HepG2 (cell line): ENCODE measurements around the gene TTC31. TPM values are rescaled to one million over a fixed set of nuclear protein-coding genes. Genes with fewer than 3 reads are reported as not detected.
A peak's percentile ranks its signal among the peaks of the same experiment; 100 is the strongest.

Source experiments
- AKNA ChIP-seq: sonication (generic); formaldehyde crosslinking; IDR thresholded peaks from 2 replicates; pipeline ENCODE4 v1.4.0; 2020; ENCODE audit warnings: missing genetic modification reagents, borderline replicate concordance
- ARHGAP35 ChIP-seq: sonication (generic); formaldehyde crosslinking; IDR thresholded peaks from 2 replicates; pipeline ENCODE4 v1.9.0; 2022; ENCODE audit warnings: mild to moderate bottlenecking, inconsistent platforms, moderate library complexity, missing genetic modification reagents, borderline replicate concordance
- CC2D1A ChIP-seq: sonication (generic); formaldehyde crosslinking; IDR thresholded peaks from 2 replicates; pipeline ENCODE4 v1.8.1; 2023; ENCODE audit warnings: mild to moderate bottlenecking, missing genetic modification reagents
- CCDC6 ChIP-seq: sonication (generic); formaldehyde crosslinking; IDR thresholded peaks from 2 replicates; pipeline ENCODE4 v1.8.1; 2022; ENCODE audit warnings: mild to moderate bottlenecking, missing genetic modification reagents, moderate library complexity
- JUN ChIP-seq: sonication (generic); formaldehyde crosslinking; IDR thresholded peaks from 2 replicates; pipeline ENCODE4 v1.4.0; 2020; ENCODE audit warnings: mild to moderate bottlenecking, missing genetic modification reagents
- MATR3 ChIP-seq: sonication (generic); formaldehyde crosslinking; IDR thresholded peaks from 2 replicates; pipeline ENCODE4 v1.4.0; 2020; ENCODE audit warnings: missing genetic modification reagents
- MTF1 ChIP-seq: sonication (generic); formaldehyde crosslinking; IDR thresholded peaks from 2 replicates; pipeline ENCODE4 v1.5.0; 2020; ENCODE audit warnings: missing genetic modification reagents
- PBX3 ChIP-seq: sonication (generic); formaldehyde crosslinking; IDR thresholded peaks from 2 replicates; pipeline ENCODE4 v1.8.1; 2023; ENCODE audit warnings: missing genetic modification reagents, inconsistent platforms, borderline replicate concordance
- RAD51 ChIP-seq: fragments of 450-650 bp; IDR thresholded peaks from 2 replicates; pipeline ENCODE4 v1.6.1; 2016; ENCODE audit warnings: borderline replicate concordance
- TEAD3 ChIP-seq: optimal IDR thresholded peaks from 2 replicates; pipeline ENCODE3; 2016; ENCODE audit warnings: borderline replicate concordance
- THAP11 ChIP-seq: IDR thresholded peaks from 2 replicates; pipeline ENCODE4 v1.6.1; 2016; ENCODE audit warnings: missing biosample characterization, missing genetic modification reagents
- XRCC5 ChIP-seq: fragments of 200-400 bp; formaldehyde crosslinking; optimal IDR thresholded peaks from 2 replicates; pipeline ENCODE3; 2017; ENCODE audit warnings: mild to moderate bottlenecking, low read length
- ZFP90 ChIP-seq: sonication (generic); formaldehyde crosslinking; IDR thresholded peaks from 2 replicates; pipeline ENCODE4 v1.8.0; 2022; ENCODE audit warnings: missing genetic modification reagents, mild to moderate bottlenecking, inconsistent platforms, borderline replicate concordance
- ZFX ChIP-seq: sonication (generic); formaldehyde crosslinking; IDR thresholded peaks from 2 replicates; pipeline ENCODE4 v1.4.0; 2020; ENCODE audit warnings: mild to moderate bottlenecking, low read depth, missing genetic modification reagents, moderate library complexity
- ZIK1 ChIP-seq: sonication (generic); formaldehyde crosslinking; IDR thresholded peaks from 2 replicates; pipeline ENCODE4 v1.5.0; 2020; ENCODE audit warnings: mild to moderate bottlenecking, low read depth, missing genetic modification reagents, borderline replicate concordance
- ZNF382 ChIP-seq: sonication (generic); formaldehyde crosslinking; IDR thresholded peaks from 2 replicates; pipeline ENCODE4 v1.5.0; 2020; ENCODE audit warnings: missing genetic modification reagents, mild to moderate bottlenecking, borderline replicate concordance
- ZNF431 ChIP-seq: sonication (generic); formaldehyde crosslinking; IDR thresholded peaks from 2 replicates; pipeline ENCODE4 v1.9.0; 2022; ENCODE audit warnings: missing genetic modification reagents, low read depth, mild to moderate bottlenecking, borderline replicate concordance
- ZNF496 ChIP-seq: sonication (generic); formaldehyde crosslinking; IDR thresholded peaks from 2 replicates; pipeline ENCODE4 v1.8.1; 2023; ENCODE audit warnings: mild to moderate bottlenecking, moderate library complexity, missing genetic modification reagents; ENCODE audit not compliant: insufficient replicate concordance
- ZNF770 ChIP-seq: sonication (generic); formaldehyde crosslinking; IDR thresholded peaks from 2 replicates; pipeline ENCODE4 v1.5.0; 2020; ENCODE audit warnings: mild to moderate bottlenecking, missing genetic modification reagents
- ZNF788 ChIP-seq: sonication (generic); formaldehyde crosslinking; IDR thresholded peaks from 2 replicates; pipeline ENCODE4 v1.5.0; 2020; ENCODE audit warnings: mild to moderate bottlenecking, missing genetic modification reagents, borderline replicate concordance
- ZNF839 ChIP-seq: sonication (generic); formaldehyde crosslinking; IDR thresholded peaks from 2 replicates; pipeline ENCODE4 v1.4.0; 2020; ENCODE audit warnings: missing genetic modification reagents, mild to moderate bottlenecking, borderline replicate concordance
- polyA plus RNA-seq, 8 experiments: library from polyadenylated mRNA; depleted of rRNA in 3 of 8; stranded (reverse) in 7 of 8; unstranded in 1 of 8; fragments of >200 nt; fragmentation: Illumina TruSeq in 4 of 8; extraction: Trizol in 4 of 8; gene quantifications; 2 replicates each; pipeline versions ENCODE4 v1.2.1 to v1.2.3, GENCODE V29; 2011 to 2016; ENCODE audit warnings: low read depth in 4 of 8, missing spikeins in 1 of 8, mixed read lengths in 1 of 8; ENCODE audit not compliant: insufficient read depth in 1 of 8
- total RNA-seq, 5 experiments: library from RNA; depleted of rRNA; stranded (reverse); fragments of >200 nt; fragmentation: Illumina TruSeq; extraction: Trizol; gene quantifications; 2 replicates each; pipeline ENCODE4 v1.2.3, GENCODE V29; 2016; ENCODE audit warnings: low read depth in 1 of 5

The TTC31 gene
- total and polyA plus RNA-seq, 2 of the 13 experiments (the other 11 are each of a cell fraction or from before 2014, with no cell fraction given) = 28.3 to 39.5 TPM

- TF ChIP-seq TEAD3 (CRISPR knock-in tag) = peak; percentile 85
- TF ChIP-seq CCDC6 (CRISPR knock-in tag) = no peak
- TF ChIP-seq ZNF496 = no peak
- TF ChIP-seq MTF1 (CRISPR knock-in tag) = no peak
- no peak for TF ChIP-seq PBX3
- 0 out of 2 replicates have a peak, but pooled peaks have one; percentile 64 for TF ChIP-seq JUN (CRISPR knock-in tag)
- 0 out of 2 replicates have a peak, but pooled peaks have one; percentile 68 for TF ChIP-seq ARHGAP35 (CRISPR knock-in tag)
- peak; percentile 99 for TF ChIP-seq XRCC5
- TF ChIP-seq ZIK1 = 0 out of 2 replicates have a peak, but pooled peaks have one; percentile 34
- TF ChIP-seq ZNF839 (CRISPR knock-in tag) = peak; percentile 90; the same call in 1 of the 2 replicates
- TF ChIP-seq ZNF431 = peak; percentile 41; the same call in 1 of the 2 replicates
- TF ChIP-seq ZFX (CRISPR knock-in tag) = peak; percentile 83
- no peak for TF ChIP-seq RAD51
- TF ChIP-seq MATR3 (CRISPR knock-in tag) = no peak
- peak; percentile 68 for TF ChIP-seq ZNF770
- peak; percentile 98 for TF ChIP-seq THAP11 (CRISPR knock-in tag)
- 0 out of 2 replicates have a peak, but pooled peaks have one; percentile 81 for TF ChIP-seq CC2D1A
- peak; percentile 99 for TF ChIP-seq ZNF788 (CRISPR knock-in tag)
- no peak for TF ChIP-seq ZNF382 (CRISPR knock-in tag)
- no peak for TF ChIP-seq AKNA
- TF ChIP-seq ZFP90 (CRISPR knock-in tag) = peak; percentile 90; the same call in 1 of the 2 replicates
These were observed 28.0 kb upstream of the TTC31 start, which contains the start of gene INO80B (continued) for GRCh38 chr2:74454654-74455511.
